ENCODE results near the gene RAD51B. TPM values are rescaled to one million over a fixed set of nuclear protein-coding genes. Genes with fewer than 3 reads are reported as not detected.
A peak's percentile ranks its signal among the peaks of the same experiment; 100 is the strongest.

RAD51B gene
- total RNA-seq, 1 donor from 2014 or later, result 38.6 TPM

GRCh38 chr14:68550338-68550715 is 730.7 kb downstream of the RAD51B start:
- H3K27ac ChIP-seq (ENCODE audit: low read depth, low read length), result peak overlapping the region; percentile 96
- no peaks in the 10 kb centered on the region for H3K36me3 ChIP-seq (ENCODE audit: control insufficient read depth in 3 of 3, insufficient read depth in 3 of 3, low read length in 3 of 3)
- H3K9ac ChIP-seq (ENCODE audit: low read depth in 1 of 3, low read length in 3 of 3), result peak overlapping the region in 2 of 3 donors; percentile 1 to 26
- no peak overlapping the region for H3K4me3 ChIP-seq (ENCODE audit: low read length in 3 of 3)
- H3K9me3 ChIP-seq (ENCODE audit: control insufficient read depth in 3 of 3, low read length in 3 of 3), result no peaks in the 10 kb centered on the region
- peaks cover 63 to 80% (median 64%) of the 10 kb centered on the region in 3 donors for H3K4me1 ChIP-seq (ENCODE audit: control insufficient read depth in 3 of 3, insufficient read depth in 3 of 3, low read length in 3 of 3)
- no peaks in the 10 kb centered on the region for H3K27me3 ChIP-seq (ENCODE audit: control insufficient read depth in 3 of 3, insufficient read depth in 3 of 3, low read length in 3 of 3)

- Histone ChIP-seq H3K36me3 (ENCODE audit: control insufficient read depth in 3 of 3, insufficient read depth in 3 of 3, low read length in 3 of 3) (no peaks in the 10 kb centered on the region), H3K9ac (ENCODE audit: low read depth in 1 of 3, low read length in 3 of 3) (peak overlapping the region in 2 of 3 donors; percentile 12 to 26), H3K9me3 (ENCODE audit: control insufficient read depth in 3 of 3, low read length in 3 of 3) (no peaks in the 10 kb centered on the region), H3K4me3 (ENCODE audit: low read length in 3 of 3) (no peak overlapping the region), H3K4me1 (ENCODE audit: control insufficient read depth in 3 of 3, insufficient read depth in 3 of 3, low read length in 3 of 3) (peaks cover 68 to 88% (median 71%) of the 10 kb centered on the region in 3 donors), H3K27ac (ENCODE audit: low read depth, low read length) (peak overlapping the region; percentile 96), H3K27me3 (ENCODE audit: control insufficient read depth in 3 of 3, insufficient read depth in 3 of 3, low read length in 3 of 3) (no peaks in the 10 kb centered on the region)
Measured at GRCh38 chr14:68551045-68551683, 731.6 kb downstream of the RAD51B start.

- Histone ChIP-seq H3K27ac (ENCODE audit: low read depth, low read length) (peak overlapping the region; percentile 96), H3K4me1 (ENCODE audit: control insufficient read depth in 3 of 3, insufficient read depth in 3 of 3, low read length in 3 of 3) (peaks cover 66 to 83% (median 69%) of the 10 kb centered on the region in 3 donors), H3K36me3 (ENCODE audit: control insufficient read depth in 3 of 3, insufficient read depth in 3 of 3, low read length in 3 of 3) (no peaks in the 10 kb centered on the region), H3K4me3 (ENCODE audit: low read length in 3 of 3) (no peak overlapping the region), H3K9me3 (ENCODE audit: control insufficient read depth in 3 of 3, low read length in 3 of 3) (no peaks in the 10 kb centered on the region), H3K27me3 (ENCODE audit: control insufficient read depth in 3 of 3, insufficient read depth in 3 of 3, low read length in 3 of 3) (no peaks in the 10 kb centered on the region), H3K9ac (ENCODE audit: low read depth in 1 of 3, low read length in 3 of 3) (no peak overlapping the region)
Measured at GRCh38 chr14:68552075-68552474, 732.5 kb downstream of the RAD51B start.

GRCh38 chr14:68552602-68553001 is 733.0 kb downstream of the RAD51B start:
- H3K27me3 ChIP-seq (ENCODE audit: control insufficient read depth in 3 of 3, insufficient read depth in 3 of 3, low read length in 3 of 3), result no peaks in the 10 kb centered on the region
- H3K36me3 ChIP-seq (ENCODE audit: control insufficient read depth in 3 of 3, insufficient read depth in 3 of 3, low read length in 3 of 3), result no peaks in the 10 kb centered on the region
- no peaks in the 10 kb centered on the region for H3K9me3 ChIP-seq (ENCODE audit: control insufficient read depth in 3 of 3, low read length in 3 of 3)
- no peak overlapping the region for H3K9ac ChIP-seq (ENCODE audit: low read depth in 1 of 3, low read length in 3 of 3)
- no peak overlapping the region for H3K4me3 ChIP-seq (ENCODE audit: low read length in 3 of 3)
- peak overlapping the region; percentile 96 for H3K27ac ChIP-seq (ENCODE audit: low read depth, low read length)
- H3K4me1 ChIP-seq (ENCODE audit: control insufficient read depth in 3 of 3, insufficient read depth in 3 of 3, low read length in 3 of 3), result peaks cover 61 to 78% (median 63%) of the 10 kb centered on the region in 3 donors

GRCh38 chr14:68553311-68553710 is 733.7 kb downstream of the RAD51B start:
- H3K27me3 ChIP-seq (ENCODE audit: control insufficient read depth in 3 of 3, insufficient read depth in 3 of 3, low read length in 3 of 3), result no peaks in the 10 kb centered on the region
- H3K4me1 ChIP-seq (ENCODE audit: control insufficient read depth in 3 of 3, insufficient read depth in 3 of 3, low read length in 3 of 3), result peaks cover 54 to 71% (median 56%) of the 10 kb centered on the region in 3 donors
- no peak overlapping the region for H3K9ac ChIP-seq (ENCODE audit: low read depth in 1 of 3, low read length in 3 of 3)
- no peaks in the 10 kb centered on the region for H3K9me3 ChIP-seq (ENCODE audit: control insufficient read depth in 3 of 3, low read length in 3 of 3)
- no peak overlapping the region for H3K4me3 ChIP-seq (ENCODE audit: low read length in 3 of 3)
- no peaks in the 10 kb centered on the region for H3K36me3 ChIP-seq (ENCODE audit: control insufficient read depth in 3 of 3, insufficient read depth in 3 of 3, low read length in 3 of 3)
- H3K27ac ChIP-seq (ENCODE audit: low read depth, low read length), result peak overlapping the region; percentile 66

GRCh38 chr14:68554231-68554630 is 734.7 kb downstream of the RAD51B start:
- Histone ChIP-seq H3K9ac (ENCODE audit: low read depth in 1 of 3, low read length in 3 of 3) (peak overlapping the region in 1 of 3 donors; percentile 8), H3K4me1 (ENCODE audit: control insufficient read depth in 3 of 3, insufficient read depth in 3 of 3, low read length in 3 of 3) (peaks cover 46 to 62% (median 47%) of the 10 kb centered on the region in 3 donors), H3K9me3 (ENCODE audit: control insufficient read depth in 3 of 3, low read length in 3 of 3) (no peaks in the 10 kb centered on the region), H3K36me3 (ENCODE audit: control insufficient read depth in 3 of 3, insufficient read depth in 3 of 3, low read length in 3 of 3) (no peaks in the 10 kb centered on the region), H3K4me3 (ENCODE audit: low read length in 3 of 3) (no peak overlapping the region), H3K27ac (ENCODE audit: low read depth, low read length) (peak overlapping the region; percentile 70), H3K27me3 (ENCODE audit: control insufficient read depth in 3 of 3, insufficient read depth in 3 of 3, low read length in 3 of 3) (no peaks in the 10 kb centered on the region)

GRCh38 chr14:68556253-68556652 is 736.7 kb downstream of the RAD51B start:
- H3K27me3 ChIP-seq (ENCODE audit: control insufficient read depth in 3 of 3, insufficient read depth in 3 of 3, low read length in 3 of 3), result no peaks in the 10 kb centered on the region
- H3K9ac ChIP-seq (ENCODE audit: low read depth in 1 of 3, low read length in 3 of 3), result no peak overlapping the region
- H3K36me3 ChIP-seq (ENCODE audit: control insufficient read depth in 3 of 3, insufficient read depth in 3 of 3, low read length in 3 of 3), result no peaks in the 10 kb centered on the region
- peaks cover 31 to 44% (median 31%) of the 10 kb centered on the region in 3 donors for H3K4me1 ChIP-seq (ENCODE audit: control insufficient read depth in 3 of 3, insufficient read depth in 3 of 3, low read length in 3 of 3)
- no peak overlapping the region for H3K4me3 ChIP-seq (ENCODE audit: low read length in 3 of 3)
- H3K9me3 ChIP-seq (ENCODE audit: control insufficient read depth in 3 of 3, low read length in 3 of 3), result no peaks in the 10 kb centered on the region
- H3K27ac ChIP-seq (ENCODE audit: low read depth, low read length), result peak overlapping the region; percentile 70

- Histone ChIP-seq H3K4me1 (ENCODE audit: control insufficient read depth in 3 of 3, insufficient read depth in 3 of 3, low read length in 3 of 3) (peaks cover 22 to 44% (median 27%) of the 10 kb centered on the region in 3 donors), H3K9me3 (ENCODE audit: control insufficient read depth in 3 of 3, low read length in 3 of 3) (no peaks in the 10 kb centered on the region), H3K27ac (ENCODE audit: low read depth, low read length) (no peak overlapping the region), H3K9ac (ENCODE audit: low read depth in 1 of 3, low read length in 3 of 3) (no peak overlapping the region), H3K36me3 (ENCODE audit: control insufficient read depth in 3 of 3, insufficient read depth in 3 of 3, low read length in 3 of 3) (no peaks in the 10 kb centered on the region), H3K4me3 (ENCODE audit: low read length in 3 of 3) (no peak overlapping the region), H3K27me3 (ENCODE audit: control insufficient read depth in 3 of 3, insufficient read depth in 3 of 3, low read length in 3 of 3) (no peaks in the 10 kb centered on the region)
Measured at GRCh38 chr14:68557648-68558047, 738.1 kb downstream of the RAD51B start.

- no peaks in the 10 kb centered on the region for H3K36me3 ChIP-seq (ENCODE audit: control insufficient read depth in 3 of 3, insufficient read depth in 3 of 3, low read length in 3 of 3)
- peaks cover 22 to 45% (median 31%) of the 10 kb centered on the region in 3 donors for H3K4me1 ChIP-seq (ENCODE audit: control insufficient read depth in 3 of 3, insufficient read depth in 3 of 3, low read length in 3 of 3)
- no peaks in the 10 kb centered on the region for H3K27me3 ChIP-seq (ENCODE audit: control insufficient read depth in 3 of 3, insufficient read depth in 3 of 3, low read length in 3 of 3)
- H3K9me3 ChIP-seq (ENCODE audit: control insufficient read depth in 3 of 3, low read length in 3 of 3), result no peaks in the 10 kb centered on the region
- no peak overlapping the region for H3K27ac ChIP-seq (ENCODE audit: low read depth, low read length)
- no peak overlapping the region for H3K9ac ChIP-seq (ENCODE audit: low read depth in 1 of 3, low read length in 3 of 3)
- H3K4me3 ChIP-seq (ENCODE audit: low read length in 3 of 3), result no peak overlapping the region
Measured at GRCh38 chr14:68558096-68558495, 738.5 kb downstream of the RAD51B start.

GRCh38 chr14:68559949-68560348 is 740.4 kb downstream of the RAD51B start:
- H3K27ac ChIP-seq (ENCODE audit: low read depth, low read length), result no peak overlapping the region

More at GRCh38 chr14:68559949-68560348, 740.4 kb downstream of the RAD51B start:
- peaks cover 27 to 49% (median 34%) of the 10 kb centered on the region in 3 donors for H3K4me1 ChIP-seq (ENCODE audit: control insufficient read depth in 3 of 3, insufficient read depth in 3 of 3, low read length in 3 of 3)
- no peaks in the 10 kb centered on the region for H3K36me3 ChIP-seq (ENCODE audit: control insufficient read depth in 3 of 3, insufficient read depth in 3 of 3, low read length in 3 of 3)
- no peaks in the 10 kb centered on the region for H3K9me3 ChIP-seq (ENCODE audit: control insufficient read depth in 3 of 3, low read length in 3 of 3)
- H3K9ac ChIP-seq (ENCODE audit: low read depth in 1 of 3, low read length in 3 of 3), result no peak overlapping the region
- H3K27me3 ChIP-seq (ENCODE audit: control insufficient read depth in 3 of 3, insufficient read depth in 3 of 3, low read length in 3 of 3), result no peaks in the 10 kb centered on the region
- no peak overlapping the region for H3K4me3 ChIP-seq (ENCODE audit: low read length in 3 of 3)
